Measurements from ENCODE around the gene CACNA1S.

CACNA1S gene

GRCh38 chr1:201007481-201007880 lies 104.7 kb downstream of the CACNA1S start:
- DNase-seq = no peak

DNA sequence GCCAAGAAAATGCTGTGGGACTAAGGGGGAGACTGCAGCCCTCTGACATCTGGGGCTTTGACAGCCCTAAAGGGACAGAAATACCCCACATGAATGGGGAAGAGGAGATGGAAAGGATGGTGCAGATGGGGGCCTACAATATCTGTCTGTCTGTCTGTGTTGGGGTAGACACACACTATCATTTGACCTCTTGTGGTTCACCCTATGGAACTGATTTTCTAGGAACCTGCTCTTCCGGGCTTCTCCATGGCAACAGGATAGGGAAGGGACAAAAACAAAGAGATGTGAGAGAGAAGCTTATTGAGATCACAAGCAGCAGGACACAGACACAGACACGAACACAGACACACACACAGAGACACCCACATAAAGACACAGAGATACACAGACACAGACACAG lies 105.8 kb downstream of the CACNA1S start:
- DNase-seq = no peak

DNA sequence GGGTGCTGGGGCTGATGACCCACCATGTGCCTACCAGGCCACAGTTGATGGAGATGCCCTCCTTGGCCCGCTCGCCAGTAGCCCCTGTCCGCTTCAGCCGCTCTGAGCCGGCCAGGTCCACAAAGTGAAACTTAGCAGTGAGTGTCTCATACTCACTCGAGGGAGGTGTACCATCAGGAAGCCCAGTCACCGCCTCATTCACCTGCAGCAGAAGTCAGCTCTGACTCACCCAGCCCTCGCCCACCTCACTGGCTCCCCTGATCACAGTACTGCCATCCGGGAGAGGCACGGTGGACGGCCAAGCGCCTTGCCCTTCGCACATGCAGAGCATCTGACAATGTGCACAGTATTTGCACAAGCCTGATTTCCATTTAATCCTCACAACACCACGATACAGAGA lies 107.5 kb downstream of the CACNA1S start:
- DNase-seq = no peak

DNA sequence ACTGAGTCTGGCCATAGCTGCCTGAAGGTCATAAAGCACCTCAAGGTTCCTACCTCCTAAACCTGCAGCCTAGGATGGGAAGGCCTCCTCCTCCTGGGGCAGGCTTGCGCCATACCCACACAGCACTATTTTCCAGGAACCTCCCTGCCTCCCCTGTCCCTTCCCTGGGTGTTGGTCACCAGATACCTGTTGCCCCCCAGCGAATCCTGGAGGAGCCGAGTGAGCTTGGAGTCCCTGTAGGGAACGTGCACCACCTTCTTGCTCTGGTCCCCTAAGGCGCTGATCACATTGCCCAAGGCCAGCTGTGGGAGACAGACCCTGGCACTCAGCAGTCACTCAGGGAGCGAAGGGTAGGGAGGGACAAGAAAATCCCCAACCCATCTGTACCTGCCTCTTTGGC lies 108.1 kb downstream of the CACNA1S start:
- DNase-seq = no peak

DNA sequence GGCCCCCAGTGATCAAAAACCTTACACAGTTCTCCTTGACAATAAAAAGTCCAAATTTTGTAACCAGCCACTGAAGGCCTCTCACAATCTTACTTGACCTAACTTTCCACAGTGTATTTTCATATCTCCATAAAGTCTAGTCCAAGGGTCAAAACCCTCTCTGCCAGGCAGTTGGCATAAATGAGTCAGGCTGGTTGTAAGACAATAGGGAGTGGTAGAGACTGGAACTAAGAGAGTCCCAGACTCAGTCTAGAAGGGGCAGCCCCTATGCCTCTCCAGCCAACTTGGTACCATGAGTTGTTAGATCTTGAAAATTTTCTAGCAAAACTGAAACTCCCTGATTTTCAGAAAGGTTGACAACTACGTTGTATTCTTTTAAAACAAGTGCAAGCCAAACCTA lies 109.7 kb downstream of the CACNA1S start:
- DNase-seq = no peak

GRCh38 chr1:201001962-201002361 lies 110.3 kb downstream of the CACNA1S start:
- DNase-seq = no peak

- DNase-seq = no peak
Measured at GRCh38 chr1:201000391-201000790, 111.8 kb downstream of the CACNA1S start.

DNA sequence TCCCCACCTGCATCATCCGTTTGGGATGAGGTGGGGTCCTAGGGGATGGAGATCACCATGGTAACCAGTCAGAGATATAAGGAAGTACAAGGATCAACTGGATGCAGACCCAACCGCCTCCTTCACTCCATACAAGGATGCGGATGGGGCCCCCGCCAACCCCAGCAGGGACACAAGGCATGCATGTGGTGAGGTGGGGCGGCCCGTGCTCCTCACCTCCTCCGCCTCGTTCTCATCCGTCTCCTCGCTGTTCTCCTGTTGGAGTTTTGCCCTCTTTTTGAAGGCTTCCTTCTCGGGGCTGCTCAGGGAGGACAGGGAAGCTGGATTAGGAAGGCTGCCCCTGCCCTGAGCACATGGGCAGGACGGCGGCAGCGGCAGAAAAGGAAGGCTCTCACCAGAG lies 112.6 kb downstream of the CACNA1S start:
- no peak for DNase-seq

GRCh38 chr1:200998323-200998722 lies 113.9 kb downstream of the CACNA1S start:
- DNase-seq = no peak

DNA sequence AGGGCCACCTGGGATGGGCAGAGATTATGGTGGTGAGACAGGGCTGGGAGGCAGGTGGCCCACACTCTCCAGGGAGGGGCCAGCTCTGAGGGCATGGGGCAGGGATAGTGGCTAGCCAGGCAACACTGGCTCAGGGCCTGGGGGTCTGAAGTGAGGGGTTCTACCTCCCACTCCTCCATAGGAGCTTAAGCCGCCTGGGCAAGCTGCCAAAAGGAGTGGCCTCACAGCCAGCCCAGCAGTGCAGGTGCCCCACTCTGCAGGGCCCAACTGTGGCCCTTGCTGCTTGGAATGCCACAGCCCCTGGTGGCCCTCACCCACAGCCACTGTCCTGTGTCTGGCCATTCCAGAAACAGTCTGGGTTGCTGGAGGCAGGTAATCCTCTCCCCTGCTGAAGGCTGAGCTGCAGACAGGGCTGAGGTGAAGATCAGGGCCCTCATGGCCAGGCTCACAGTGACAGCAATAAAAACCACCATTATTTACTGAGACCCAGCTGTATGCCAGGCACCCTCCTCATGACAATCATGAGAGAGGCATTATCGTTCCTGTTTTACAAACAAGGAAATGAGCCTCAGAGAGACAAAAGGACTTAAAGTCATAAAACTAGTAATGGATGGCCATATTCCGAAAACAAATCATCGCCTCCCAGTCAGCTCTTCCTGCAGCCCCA lies 119.7 kb downstream of the CACNA1S start:
- no peak for DNase-seq

DNA sequence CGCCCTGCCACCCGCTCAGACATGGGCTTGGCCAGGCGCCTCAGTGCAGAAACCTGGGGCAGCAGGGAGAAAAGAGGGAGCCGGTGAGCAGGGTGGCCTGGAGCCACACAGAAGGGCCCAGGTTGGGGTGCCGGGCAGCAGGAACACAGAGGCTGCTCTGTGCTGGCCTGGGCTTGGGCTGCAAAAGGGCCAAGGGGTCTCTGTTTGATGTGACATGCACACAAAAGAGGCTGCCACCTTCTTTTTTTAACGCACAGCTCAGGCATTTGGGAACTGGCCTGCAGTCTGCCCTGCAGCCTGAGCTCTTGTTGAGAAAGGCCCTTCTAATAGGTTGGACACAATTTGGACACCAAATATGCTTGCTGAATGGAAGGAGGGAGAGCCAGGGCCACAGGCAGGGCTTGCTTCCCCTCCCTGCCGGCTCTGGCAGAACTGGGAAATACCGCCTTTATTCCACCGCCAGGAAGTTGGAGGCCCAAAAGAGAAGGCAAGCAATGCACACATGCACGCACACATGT lies 121.1 kb downstream of the CACNA1S start:
- no peak for DNase-seq

DNA sequence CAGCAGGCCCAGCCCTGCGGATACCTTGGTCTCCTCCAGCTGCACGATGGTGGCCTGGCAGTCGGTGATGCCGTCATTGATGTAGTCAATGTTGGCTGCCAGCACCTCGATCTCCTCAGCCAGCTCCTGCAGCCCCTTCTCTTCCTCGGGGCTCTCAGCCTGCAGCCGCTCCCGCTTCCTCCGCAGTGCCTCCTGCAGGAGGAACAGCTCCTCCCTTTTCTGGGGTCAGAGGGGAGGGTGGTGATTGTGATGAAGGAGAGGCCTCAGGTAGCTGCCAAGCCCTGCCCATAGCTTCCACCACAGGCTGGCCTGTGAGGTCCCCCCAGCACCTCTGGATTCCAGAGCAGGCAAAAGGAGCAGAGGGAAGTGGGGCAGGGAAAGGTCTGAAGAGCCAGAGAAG lies 122.1 kb downstream of the CACNA1S start:
- no peak for DNase-seq

Measured in stimulated activated CD4-positive, alpha-beta T cell treated with anti-CD3 and anti-CD28 coated beads, Interleukin-15, amount 100 ng/mL, for 24 hours (primary cell).